ENCODE data around the gene SCARF2. TPM values are rescaled to one million over a fixed set of nuclear protein-coding genes. Genes with fewer than 3 reads are reported as not detected.

Gene SCARF2
- total and polyA plus RNA-seq, 2 of the 8 experiments (the other 6 are each of a cell fraction or from before 2014, with no cell fraction given) = 4.2 to 9.8 TPM

DNA sequence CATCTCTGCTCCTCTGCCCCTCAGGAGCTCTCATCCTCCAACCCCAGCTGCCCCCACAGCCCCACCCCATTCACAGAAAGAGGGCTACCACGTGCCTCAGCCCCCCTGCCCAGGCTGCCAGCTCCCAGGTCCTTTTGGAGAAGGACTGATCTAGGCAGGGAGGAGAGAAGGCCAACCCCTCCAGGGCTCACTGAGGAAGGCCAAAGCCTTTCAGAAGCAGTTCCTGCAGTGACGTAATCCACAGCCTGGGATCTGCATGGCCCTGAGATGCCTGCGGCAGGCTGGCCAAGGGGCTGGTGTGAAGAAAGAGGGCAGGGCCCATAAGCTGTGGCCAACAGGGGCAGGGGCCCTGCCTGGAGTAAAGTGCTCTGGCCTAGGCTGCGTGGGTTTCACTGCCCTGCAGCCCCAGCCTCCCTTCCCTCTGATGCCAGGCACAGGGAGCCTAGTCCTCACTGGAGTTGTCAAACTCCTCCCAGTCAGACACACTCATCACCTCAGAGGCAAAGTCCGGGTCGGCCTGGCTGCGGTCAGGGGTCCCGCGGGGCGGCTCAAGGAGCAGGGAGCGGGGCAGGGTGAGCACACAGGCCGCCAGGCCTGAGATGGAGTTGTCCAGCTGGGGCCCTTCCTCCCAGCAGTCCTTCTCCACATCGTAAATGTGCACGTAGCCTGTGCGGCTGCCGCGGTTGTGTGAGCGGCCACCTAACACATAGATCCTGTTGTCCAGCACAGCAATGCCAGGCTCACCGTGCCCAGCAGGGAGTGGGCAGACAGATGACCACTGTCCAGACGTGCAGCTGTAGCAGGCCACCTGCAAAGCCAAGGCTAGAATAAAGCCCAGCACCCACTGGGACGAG lies 4.2 kb upstream of the SCARF2 start (continued):
- TF ChIP-seq E2F6 (IDR thresholded peaks at IDR 0.05) (no peak), MAX (IDR thresholded peaks at IDR 0.05) (no peak), POLR2AphosphoS5 (IDR thresholded peaks at IDR 0.05; ENCODE audit: low read depth, low read length) (no peak), RFX5 (IDR thresholded peaks at IDR 0.05; ENCODE audit: borderline replicate concordance, low read depth, low read length) (no peak), NANOG (IDR thresholded peaks at IDR 0.05; ENCODE audit: insufficient read depth, low read depth, low read length, poor library complexity, severe bottlenecking) (no peak), JUND (IDR thresholded peaks at IDR 0.05; ENCODE audit: low read length) (no peak), CBX8 (IDR thresholded peaks at IDR 0.05; ENCODE audit: borderline replicate concordance, low read depth, low read length) (no peak), CTCF (IDR thresholded peaks at IDR 0.05; ENCODE audit: control extremely low read depth in 1 of 3, insufficient read depth in 1 of 3, low read depth in 1 of 3, low read length in 3 of 3) (no peak)
